ENCODE data around the gene AJM1.

The AJM1 gene

GRCh38 chr9:136807281-136808074 is 34.8 kb upstream of the AJM1 start, which contains the start of gene RABL6:
TSS of gene RABL6 (plus strand) at chr9:136807948. CDS start at chr9:136808197, 249 bp downstream.
- DNase-seq (ENCODE audit: low read depth in 1 of 2, low spot score in 1 of 2): peak; percentile 66 to 74

GRCh38 chr9:136808075-136808805 is 34.0 kb upstream of the AJM1 start:
- DNase-seq (ENCODE audit: low read depth in 1 of 2, low spot score in 1 of 2): peak in 1 of 2 donors; percentile 31

GRCh38 chr9:136808806-136809158 is 33.5 kb upstream of the AJM1 start:
- no peak for DNase-seq (ENCODE audit: low read depth in 1 of 2, low spot score in 1 of 2)

- DNase-seq (ENCODE audit: low read depth in 1 of 2, low spot score in 1 of 2): no peak
These were observed 27.4 kb upstream of the AJM1 start for GRCh38 chr9:136814725-136815421.

- DNase-seq (ENCODE audit: low read depth in 1 of 2, low spot score in 1 of 2): no peak
These were observed 26.9 kb upstream of the AJM1 start for GRCh38 chr9:136815422-136815782.

- DNase-seq (ENCODE audit: low read depth in 1 of 2, low spot score in 1 of 2): no peak
These were observed 21.1 kb upstream of the AJM1 start for GRCh38 chr9:136820971-136821825.

- DNase-seq (ENCODE audit: low read depth in 1 of 2, low spot score in 1 of 2): no peak
These were observed 20.3 kb upstream of the AJM1 start for GRCh38 chr9:136821826-136822544.

GRCh38 chr9:136823136-136824046 is 18.9 kb upstream of the AJM1 start:
- no peak for DNase-seq (ENCODE audit: low read depth in 1 of 2, low spot score in 1 of 2)

- DNase-seq (ENCODE audit: low read depth in 1 of 2, low spot score in 1 of 2): no peak
These were observed 17.6 kb upstream of the AJM1 start for GRCh38 chr9:136824496-136825225.

GRCh38 chr9:136825295-136826187 is 16.7 kb upstream of the AJM1 start:
- no peak for DNase-seq (ENCODE audit: low read depth in 1 of 2, low spot score in 1 of 2)

- DNase-seq (ENCODE audit: low read depth in 1 of 2, low spot score in 1 of 2): no peak
These were observed 16.1 kb upstream of the AJM1 start for GRCh38 chr9:136826188-136826541.

- DNase-seq (ENCODE audit: low read depth in 1 of 2, low spot score in 1 of 2): no peak
These were observed 15.3 kb upstream of the AJM1 start for GRCh38 chr9:136826703-136827582.

GRCh38 chr9:136827794-136828473 is 14.3 kb upstream of the AJM1 start:
- DNase-seq (ENCODE audit: low read depth in 1 of 2, low spot score in 1 of 2): no peak

GRCh38 chr9:136828474-136829140 is 13.7 kb upstream of the AJM1 start:
- DNase-seq (ENCODE audit: low read depth in 1 of 2, low spot score in 1 of 2): no peak

GRCh38 chr9:136829412-136829811 is 12.9 kb upstream of the AJM1 start:
- no peak for DNase-seq (ENCODE audit: low read depth in 1 of 2, low spot score in 1 of 2)

Measured in activated T-helper 1 cell treated with anti-CD3 and anti-CD28 coated beads, Interleukin-2, amount 50 U/mL, for 16 hours (primary cell).